Stimulated activated naive CD4-positive, alpha-beta T cell (primary cell): ENCODE results near the gene HMX3.

Source experiments
- DNase-seq, 6 experiments: peaks; one replicate each; lab custom pipeline; 2025; lab: John Stamatoyannopoulos, UW

Gene HMX3

GRCh38 chr10:123147635-123148413 lies 12.1 kb downstream of the HMX3 start, which contains the start of gene HMX2:
TSS of gene HMX2 (plus strand) at chr10:123148136. CDS start at chr10:123148379, 243 bp downstream.
- DNase-seq, result peak in 4 of 6 experiments; percentile 26 to 39 (median 34)

- DNase-seq, result peak in 1 of 6 experiments; percentile 39
These were observed 12.8 kb downstream of the HMX3 start for GRCh38 chr10:123148414-123149161.

GRCh38 chr10:123149162-123149567 lies 13.4 kb downstream of the HMX3 start:
- no peak for DNase-seq

DNA sequence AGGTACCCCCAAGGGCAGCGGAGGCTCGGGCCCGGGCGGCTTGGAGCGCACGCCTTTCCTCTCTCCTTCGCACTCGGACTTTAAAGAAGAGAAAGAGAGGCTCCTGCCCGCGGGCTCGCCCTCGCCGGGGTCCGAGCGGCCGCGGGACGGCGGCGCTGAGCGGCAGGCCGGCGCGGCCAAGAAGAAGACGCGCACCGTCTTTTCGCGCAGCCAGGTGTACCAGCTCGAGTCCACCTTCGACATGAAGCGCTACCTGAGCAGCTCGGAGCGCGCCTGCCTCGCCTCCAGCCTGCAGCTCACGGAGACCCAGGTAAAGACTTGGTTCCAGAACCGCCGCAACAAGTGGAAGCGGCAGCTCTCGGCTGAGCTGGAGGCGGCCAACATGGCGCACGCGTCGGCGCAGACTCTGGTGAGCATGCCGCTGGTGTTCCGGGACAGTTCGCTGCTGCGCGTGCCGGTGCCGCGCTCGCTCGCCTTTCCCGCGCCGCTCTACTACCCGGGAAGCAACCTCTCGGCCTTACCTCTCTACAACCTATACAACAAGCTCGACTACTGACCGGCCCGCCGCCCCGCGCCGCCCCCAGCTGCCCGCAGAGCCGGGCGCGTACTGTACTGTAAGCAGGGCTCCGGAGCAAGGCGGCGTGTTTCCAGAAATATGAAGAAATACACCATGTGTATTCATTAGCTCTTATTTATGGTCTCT lies 13.9 kb downstream of the HMX3 start:
- peak in 5 of 6 experiments; percentile 23 to 61 (median 46) for DNase-seq

- DNase-seq, result no peak
These were observed 14.7 kb downstream of the HMX3 start for GRCh38 chr10:123150271-123150985.

- DNase-seq, result peak in 3 of 6 experiments; percentile 29 to 62 (median 41)
These were observed 15.4 kb downstream of the HMX3 start for GRCh38 chr10:123150986-123151736.

GRCh38 chr10:123151737-123152135 lies 16.0 kb downstream of the HMX3 start:
- no peak for DNase-seq

GRCh38 chr10:123153486-123154091 lies 17.8 kb downstream of the HMX3 start:
- DNase-seq, result no peak

DNA sequence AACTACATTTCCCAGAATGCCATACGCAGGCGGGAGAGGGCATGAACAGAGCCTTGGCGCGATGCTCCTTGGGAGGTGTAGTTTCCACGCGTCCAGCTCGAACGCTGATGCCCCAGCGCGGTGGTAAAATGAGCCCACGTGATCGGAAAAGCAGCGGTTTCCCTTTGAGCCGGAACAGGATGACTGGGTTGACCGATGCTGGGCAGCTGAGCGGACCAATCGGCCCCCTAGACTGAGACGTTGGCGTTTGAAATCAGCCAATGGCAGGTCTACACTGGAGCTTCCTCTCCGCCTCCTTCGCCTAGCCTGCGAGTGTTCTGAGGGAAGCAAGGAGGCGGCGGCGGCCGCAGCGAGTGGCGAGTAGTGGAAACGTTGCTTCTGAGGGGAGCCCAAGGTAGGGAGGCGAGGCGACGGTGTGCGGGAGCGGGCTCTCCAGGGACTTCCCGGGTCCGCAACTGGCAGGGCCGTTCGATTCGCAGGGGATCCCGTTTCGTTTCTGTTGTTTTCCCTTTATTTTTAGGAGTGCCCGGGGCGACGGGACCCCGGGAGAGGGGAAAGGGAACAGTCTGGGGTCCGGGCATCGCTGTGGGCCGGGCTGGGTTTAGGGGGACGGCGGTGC lies 18.4 kb downstream of the HMX3 start, which contains the start of gene BUB3:
TSS of gene BUB3 (plus strand) at position 311 of the 619 bp plus-strand sequence. CDS start 516 bp downstream, outside the sequence.
- peak; percentile 79 to 95 (median 90) for DNase-seq

DNA sequence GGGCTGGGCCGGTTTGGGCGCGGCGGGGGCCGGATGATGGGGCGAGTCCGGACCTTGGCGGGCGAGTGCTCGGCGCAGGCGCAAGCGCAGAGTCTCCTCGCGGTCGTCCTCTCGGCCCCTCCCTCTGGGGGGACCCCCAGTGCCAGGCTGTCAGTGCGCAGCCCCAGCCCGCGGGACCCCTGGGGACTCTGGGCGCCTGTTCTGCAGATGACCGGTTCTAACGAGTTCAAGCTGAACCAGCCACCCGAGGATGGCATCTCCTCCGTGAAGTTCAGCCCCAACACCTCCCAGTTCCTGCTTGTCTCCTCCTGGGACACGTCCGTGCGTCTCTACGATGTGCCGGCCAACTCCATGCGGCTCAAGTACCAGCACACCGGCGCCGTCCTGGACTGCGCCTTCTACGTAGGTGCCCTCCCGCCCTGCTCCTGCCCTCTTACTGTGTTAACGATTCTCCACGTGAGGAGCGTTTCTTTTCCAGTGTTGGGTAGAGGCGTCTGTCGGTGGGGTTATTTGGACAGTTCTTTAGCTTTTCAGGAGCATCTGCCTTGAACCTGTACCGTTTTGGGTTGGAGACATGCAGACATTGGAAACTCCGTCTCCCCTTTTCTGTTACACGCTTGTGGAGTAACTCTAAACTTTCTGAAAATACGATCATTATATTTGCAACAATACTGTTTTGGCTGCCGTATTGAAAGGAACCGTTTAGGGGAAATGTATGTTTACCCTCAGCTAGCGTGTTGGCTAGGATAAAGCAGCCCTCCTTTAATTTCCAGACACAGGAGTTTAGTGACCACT lies 19.1 kb downstream of the HMX3 start:
- DNase-seq, result peak in 4 of 6 experiments; percentile 42 to 61 (median 46)

DNA sequence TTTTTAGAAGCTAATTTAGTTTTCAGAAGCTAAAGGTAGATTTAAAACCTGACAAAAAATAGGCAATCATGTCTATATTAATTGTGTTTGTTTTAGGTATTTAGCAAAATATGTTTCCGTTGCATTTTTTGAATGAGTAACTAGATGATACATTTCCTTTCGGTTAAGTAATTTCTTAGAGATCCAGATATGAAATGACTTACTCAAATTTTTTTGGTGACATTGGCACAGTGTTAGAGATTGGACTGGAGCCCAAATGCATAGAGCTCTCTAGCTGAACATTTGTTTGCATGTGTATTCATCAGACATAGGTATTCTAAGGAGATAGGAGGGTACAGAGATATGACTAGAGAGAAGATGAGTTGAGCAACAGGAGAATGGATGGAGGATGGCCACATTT lies 20.3 kb downstream of the HMX3 start:
- DNase-seq, result no peak

- no peak for DNase-seq
These were observed 21.4 kb downstream of the HMX3 start for GRCh38 chr10:123157210-123157609.

GRCh38 chr10:123158682-123159081 lies 22.9 kb downstream of the HMX3 start:
- DNase-seq, result no peak

DNA sequence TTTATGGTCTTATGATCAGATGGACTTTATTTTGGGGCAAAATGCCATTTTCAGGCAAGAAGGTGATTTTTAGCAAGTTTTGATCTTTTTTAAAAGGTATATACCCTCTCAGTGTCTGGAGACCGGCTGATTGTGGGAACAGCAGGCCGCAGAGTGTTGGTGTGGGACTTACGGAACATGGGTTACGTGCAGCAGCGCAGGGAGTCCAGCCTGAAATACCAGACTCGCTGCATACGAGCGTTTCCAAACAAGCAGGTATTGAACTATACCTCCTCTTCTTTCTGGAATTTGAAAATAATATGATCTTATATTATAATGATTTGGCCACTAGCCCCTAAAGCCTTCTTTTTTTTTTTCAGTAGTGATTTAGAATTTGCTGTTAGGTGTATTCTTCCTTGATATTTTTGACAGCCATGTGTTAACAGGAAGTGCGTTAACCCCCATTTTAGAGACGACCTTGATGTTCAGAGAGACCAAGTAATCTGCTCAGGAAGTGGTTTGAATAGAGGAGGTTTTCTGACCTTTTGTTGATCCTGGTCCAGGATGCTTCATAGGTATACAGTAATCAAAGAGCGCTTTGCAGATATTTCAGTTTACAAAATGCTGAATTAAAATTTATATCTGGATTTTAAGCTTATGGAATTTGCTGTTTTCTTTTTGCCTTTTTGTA lies 24.7 kb downstream of the HMX3 start:
- peak in 3 of 6 experiments; percentile 68 to 75 (median 70) for DNase-seq

GRCh38 chr10:123164319-123164718 lies 28.5 kb downstream of the HMX3 start:
- DNase-seq, result no peak

GRCh38 chr10:123165445-123166072 lies 29.8 kb downstream of the HMX3 start:
- no peak for DNase-seq

- DNase-seq, result no peak
These were observed 30.8 kb downstream of the HMX3 start for GRCh38 chr10:123166618-123167017.

DNA sequence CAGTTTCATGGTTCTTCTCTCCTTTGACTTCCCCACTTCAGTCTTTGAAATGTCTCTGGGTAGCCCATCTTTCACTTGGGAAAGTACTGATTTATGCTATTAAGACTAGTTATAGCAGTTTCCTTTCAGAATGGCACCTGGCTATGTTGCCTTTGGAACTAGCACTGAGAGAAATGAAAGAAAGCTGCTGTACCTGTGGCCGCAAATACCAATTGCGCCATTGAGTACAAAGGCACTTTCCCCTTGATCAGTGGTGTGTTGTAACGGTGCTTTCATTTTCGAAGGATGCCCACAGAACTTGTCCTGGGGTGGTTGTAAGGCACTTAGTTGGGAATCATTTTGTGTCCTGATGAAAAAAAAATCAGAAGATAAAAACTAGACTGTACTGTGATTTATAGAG lies 35.2 kb downstream of the HMX3 start:
- DNase-seq, result no peak
